ENCODE data around the gene AMMECR1L. TPM values are rescaled to one million over a fixed set of nuclear protein-coding genes. Genes with fewer than 3 reads are reported as not detected.

The AMMECR1L gene
- 16.0 to 20.2 TPM (median 17.9 TPM) in 5 replicates for total RNA-seq (2022; extraction: Qiagen RNA extraction)

DNA sequence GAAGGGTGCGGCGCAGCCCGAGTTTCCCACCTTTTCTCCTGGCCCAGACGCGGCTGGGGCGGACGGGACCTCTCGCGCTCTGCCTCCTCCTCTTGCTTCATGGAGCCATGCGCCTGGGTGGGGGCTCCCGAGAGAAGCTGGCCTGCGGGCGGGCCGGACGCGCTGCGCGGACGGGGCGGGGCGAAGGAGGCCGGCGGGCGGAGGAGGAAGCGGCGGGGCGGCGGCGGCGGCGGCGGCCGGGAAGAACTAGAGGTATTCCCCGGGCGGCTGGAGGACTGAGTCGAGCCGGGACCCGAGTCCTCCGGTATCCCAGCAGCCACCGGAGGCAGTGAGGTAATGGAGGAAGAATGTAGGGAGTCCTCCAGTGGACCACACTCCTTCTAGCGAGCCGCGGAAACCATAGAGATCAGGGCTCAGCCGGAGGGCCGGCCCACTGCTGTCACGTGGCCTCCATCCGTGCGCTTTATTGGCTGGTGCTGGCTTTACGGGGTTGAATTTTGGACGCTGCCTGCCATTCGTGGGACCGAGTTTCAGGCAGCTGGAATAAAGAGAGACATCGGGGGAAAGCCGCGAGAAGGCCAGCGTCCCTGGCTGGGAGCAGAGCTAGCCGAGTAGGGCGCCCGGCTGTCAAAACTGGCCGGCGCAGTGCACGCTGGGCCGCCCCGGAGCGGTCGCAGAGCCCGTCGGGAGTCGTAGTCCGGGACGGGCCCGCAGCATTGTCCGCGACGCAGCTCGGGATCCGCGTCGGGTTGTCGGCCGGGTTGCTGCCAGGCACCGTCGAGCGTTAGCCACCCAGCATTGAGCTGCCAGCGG, at the start of gene AMMECR1L:
TSS of gene AMMECR1L (minus strand) at position 177 of the 813 bp plus-strand sequence. CDS start 11,722 bp downstream, outside the sequence.

Other genes with a start within 250 kb of the AMMECR1L start
- 0.11 TPM in 1 of 5 replicates, not detected in the others for gene GPR17, start 239.8 kb downstream of the AMMECR1L start, total RNA-seq (2022; extraction: Qiagen RNA extraction)
- 6.3 to 9.8 TPM (median 6.4 TPM) in 5 replicates for gene LIMS2, start 210.4 kb downstream of the AMMECR1L start, total RNA-seq (2022; extraction: Qiagen RNA extraction)
- gene SFT2D3, start 184.5 kb downstream of the AMMECR1L start, total RNA-seq (2022; extraction: Qiagen RNA extraction): 4.4 to 6.0 TPM (median 5.5 TPM) in 5 replicates
- gene WDR33, start 74.8 kb downstream of the AMMECR1L start, total RNA-seq (2022; extraction: Qiagen RNA extraction): 22.3 to 25.5 TPM (median 24.6 TPM) in 5 replicates
- 51.1 to 58.9 TPM (median 53.1 TPM) in 5 replicates for gene POLR2D, start 27.8 kb downstream of the AMMECR1L start, total RNA-seq (2022; extraction: Qiagen RNA extraction)
- gene SAP130, start 142.1 kb upstream of the AMMECR1L start, total RNA-seq (2022; extraction: Qiagen RNA extraction): 10.2 to 12.7 TPM (median 12.0 TPM) in 5 replicates
- gene UGGT1, start 205.2 kb upstream of the AMMECR1L start, total RNA-seq (2022; extraction: Qiagen RNA extraction): 16.7 to 24.3 TPM (median 21.1 TPM) in 5 replicates